ENCODE data around the gene ITGA11. TPM values are rescaled to one million over a fixed set of nuclear protein-coding genes. Genes with fewer than 3 reads are reported as not detected.

ITGA11 gene
- polyA plus RNA-seq, 1 of the 3 experiments (the other 2 are of a cell fraction) = 0.49 TPM

GRCh38 chr15:68295014-68295805, 136.8 kb downstream of the ITGA11 start:
- H3K27me3 ChIP-seq (ENCODE audit: insufficient read depth) = no peaks in the 10 kb centered on the region
- H3K27ac ChIP-seq (ENCODE audit: low read depth in 2 of 2, low read length in 1 of 2) = no peak overlapping the region; a peak in 1 of 4 replicates
- CTCF ChIA-PET = interaction anchor here (0.6 to 5.6 kb wide), 6 partner anchors 11 to 265 kb away, joined by 3 to 50 read pairs (median 6); partner anchors contain the start of gene FEM1B
- peaks cover 34% of the 10 kb centered on the region for H4K20me1 ChIP-seq (ENCODE audit: insufficient read depth)
- no peak overlapping the region for H2AFZ ChIP-seq (ENCODE audit: low read depth)
- H3F3A ChIP-seq (replicated peaks; ENCODE audit: insufficient read depth) = peaks cover 14% of the 10 kb centered on the region
- no peak overlapping the region for H3K4me2 ChIP-seq
- no peak overlapping the region for H3K9ac ChIP-seq
- POLR2A ChIA-PET = interaction anchor here (1.7 kb wide), 1 partner anchor 18 kb away, joined by 6 read pairs; the partner anchor contains the start of gene FEM1B
- H3K4me3 ChIP-seq (ENCODE audit: low read depth in 2 of 2, low read length in 1 of 2) = no peak overlapping the region
- no peaks in the 10 kb centered on the region for H3K9me2 ChIP-seq
- WGBS (ENCODE audit: low lambda C conversion rate) = 76% methylated on average over 4 of the region's 4 CpGs
- peaks cover 50 to 62% of the 10 kb centered on the region in 2 experiments for H3K36me3 ChIP-seq (replicated peaks in 1 of 2; ENCODE audit: control insufficient read depth in 1 of 2, insufficient read depth in 2 of 2, low read length in 1 of 2)
- peaks cover 2 to 9% of the 10 kb centered on the region in 2 experiments; a peak in 3 of 4 replicates for H3K4me1 ChIP-seq (ENCODE audit: control insufficient read depth in 1 of 2, insufficient read depth in 2 of 2, low read depth in 1 of 2, low read length in 1 of 2)
- TF ChIP-seq FOSL2 (IDR thresholded peaks at IDR 0.05; ENCODE audit: borderline replicate concordance, low read depth) (no peak), CTCF (IDR thresholded peaks at IDR 0.05) (no peak), REST (IDR thresholded peaks at IDR 0.05; ENCODE audit: low read depth, low read length) (no peak), TCF12 (IDR thresholded peaks at IDR 0.05) (no peak), MXI1 (IDR thresholded peaks at IDR 0.05; ENCODE audit: low read depth, low read length) (no peak), ELF1 (IDR thresholded peaks at IDR 0.05) (no peak), NFIC (IDR thresholded peaks at IDR 0.05; ENCODE audit: borderline replicate concordance) (no peak)
- H3K79me2 ChIP-seq (ENCODE audit: insufficient read depth) = peaks cover 79% of the 10 kb centered on the region
- DNase-seq = no peak
- no peaks in the 10 kb centered on the region for H3K9me3 ChIP-seq

GRCh38 chr15:68292967-68293366, 139.0 kb downstream of the ITGA11 start:
- peaks cover 4 to 5% of the 10 kb centered on the region in 2 experiments; a peak in 3 of 4 replicates for H3K4me1 ChIP-seq (ENCODE audit: control insufficient read depth in 1 of 2, insufficient read depth in 2 of 2, low read depth in 1 of 2, low read length in 1 of 2)
- peaks cover 56% of the 10 kb centered on the region for H4K20me1 ChIP-seq (ENCODE audit: insufficient read depth)
- no peak overlapping the region for H3K27ac ChIP-seq (ENCODE audit: low read depth in 2 of 2, low read length in 1 of 2)
- no peak for DNase-seq
- peaks cover 8% of the 10 kb centered on the region for H3F3A ChIP-seq (replicated peaks; ENCODE audit: insufficient read depth)
- CTCF ChIA-PET = interaction anchor here (1.2 kb wide), 1 partner anchor 14 kb away, joined by 5 read pairs; no protein-coding TSS in a partner anchor
- no peaks in the 10 kb centered on the region for H3K9me3 ChIP-seq
- peaks cover 99% of the 10 kb centered on the region for H3K79me2 ChIP-seq (ENCODE audit: insufficient read depth)
- H3K27me3 ChIP-seq (ENCODE audit: insufficient read depth) = no peaks in the 10 kb centered on the region
- H2AFZ ChIP-seq (ENCODE audit: low read depth) = no peak overlapping the region
- H3K4me3 ChIP-seq (ENCODE audit: low read depth in 2 of 2, low read length in 1 of 2) = no peak overlapping the region
- peaks cover 60 to 67% of the 10 kb centered on the region in 2 experiments for H3K36me3 ChIP-seq (replicated peaks in 1 of 2; ENCODE audit: control insufficient read depth in 1 of 2, insufficient read depth in 2 of 2, low read length in 1 of 2)
- H3K9ac ChIP-seq = no peak overlapping the region
- no peak overlapping the region for H3K4me2 ChIP-seq
- no peaks in the 10 kb centered on the region for H3K9me2 ChIP-seq
- POLR2A ChIA-PET = no interaction called here
- TF ChIP-seq JUND (IDR thresholded peaks at IDR 0.05) (no peak), YY1 (IDR thresholded peaks at IDR 0.05; ENCODE audit: low read depth) (no peak), GABPA (IDR thresholded peaks at IDR 0.05; ENCODE audit: low read depth) (no peak), MXI1 (IDR thresholded peaks at IDR 0.05; ENCODE audit: low read depth, low read length) (no peak), ELF1 (IDR thresholded peaks at IDR 0.05) (no peak), NRF1 (IDR thresholded peaks at IDR 0.05; ENCODE audit: low read depth, low read length) (no peak), RFX5 (IDR thresholded peaks at IDR 0.05; ENCODE audit: low read length) (no peak), SMC3 (IDR thresholded peaks at IDR 0.05; ENCODE audit: low read depth, low read length) (no peak), RCOR1 (IDR thresholded peaks at IDR 0.05; ENCODE audit: low read length) (no peak), TAF1 (IDR thresholded peaks at IDR 0.05; ENCODE audit: borderline replicate concordance, low read depth, low read length) (no peak), EP300 (IDR thresholded peaks at IDR 0.05; ENCODE audit: borderline replicate concordance in 1 of 2, low read depth in 1 of 2, low read length in 1 of 2) (no peak), NFIC (IDR thresholded peaks at IDR 0.05; ENCODE audit: borderline replicate concordance) (no peak), ZBTB33 (IDR thresholded peaks at IDR 0.05; ENCODE audit: borderline replicate concordance, low read depth) (no peak), FOXJ3 (CRISPR knock-in tag; IDR thresholded peaks at IDR 0.05) (no peak), USF2 (IDR thresholded peaks at IDR 0.05; ENCODE audit: borderline replicate concordance, low read depth, low read length) (no peak)

Data from SK-N-SH (cell line).